Stimulated activated naive CD8-positive, alpha-beta T cell treated with anti-CD3 and anti-CD28 coated beads, Interleukin-15, Interleukin-2, amounts not matched to agents 100 ng/mL and 50 ng/mL, for 24 hours (primary cell): ENCODE results near the gene SIK2.
"Not testable (repeated sequence)": the region's sequence is repeated elsewhere in the genome, so short reads cannot be mapped to it uniquely, and the experiment has no call there.

ENCODE experiments used
- H3K27ac Mint-ChIP-seq: one replicate; pipeline ENCODE4 v1.8.0; 2021; ENCODE audit warnings: mild to moderate bottlenecking, mixed read lengths
- H3K27me3 Mint-ChIP-seq: one replicate; pipeline ENCODE4 v1.8.0; 2021; ENCODE audit warnings: mixed read lengths
- H3K36me3 Mint-ChIP-seq: one replicate; pipeline ENCODE4 v1.8.0; 2021; ENCODE audit warnings: low read depth, mixed read lengths
- H3K4me1 Mint-ChIP-seq: one replicate; pipeline ENCODE4 v1.8.0; 2021; ENCODE audit warnings: low read depth, mixed read lengths
- H3K4me3 Mint-ChIP-seq: one replicate; pipeline ENCODE4 v1.8.0; 2021; ENCODE audit warnings: mild to moderate bottlenecking, mixed read lengths
- H3K9me3 Mint-ChIP-seq: one replicate; pipeline ENCODE4 v1.8.0; 2021; ENCODE audit warnings: mixed read lengths

SIK2 gene

DNA sequence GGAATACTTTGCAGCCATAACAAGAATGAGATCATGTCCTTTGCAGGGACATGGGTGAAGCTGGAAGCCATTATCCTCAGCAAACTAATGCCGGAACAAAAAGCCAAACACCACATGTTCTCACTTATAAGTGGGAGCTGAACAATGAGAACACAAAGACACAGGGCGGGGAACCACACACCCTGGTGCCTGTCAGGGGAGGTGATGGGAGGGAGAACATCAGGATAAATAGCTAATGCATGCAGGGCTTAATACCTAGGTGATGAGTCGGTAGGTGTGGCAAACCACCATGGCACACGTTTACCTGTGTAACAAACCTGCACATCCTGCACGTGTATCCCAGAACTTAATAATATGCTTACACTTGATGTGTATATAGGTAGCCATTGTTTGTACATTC lies 49.1 kb downstream of the SIK2 start:
- not testable (repeated sequence) for H3K4me1 Mint-ChIP-seq, H3K9me3 Mint-ChIP-seq, H3K27ac Mint-ChIP-seq, H3K4me3 Mint-ChIP-seq, H3K27me3 Mint-ChIP-seq
- peaks cover 17% of the 10 kb centered on the region for H3K36me3 Mint-ChIP-seq

DNA sequence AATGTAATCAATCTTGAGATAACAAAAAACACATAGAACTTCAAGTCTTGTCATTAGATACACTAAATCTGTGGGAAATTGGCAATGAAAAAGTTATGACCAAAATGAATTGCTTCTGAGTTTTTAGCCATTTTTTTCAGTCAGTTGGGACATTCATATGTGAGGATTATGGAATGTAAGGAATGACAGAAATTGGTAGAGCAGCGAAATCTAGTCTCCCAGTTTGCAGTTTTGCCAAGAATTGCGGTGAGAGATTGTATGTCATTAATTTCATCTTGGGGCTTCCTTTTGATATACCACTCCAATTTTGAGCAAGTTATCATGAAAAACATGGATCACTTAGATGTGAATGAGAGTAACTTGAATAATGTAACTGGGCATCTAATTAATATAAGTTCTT lies 49.9 kb downstream of the SIK2 start:
- no peak overlapping the region for H3K27ac Mint-ChIP-seq
- no peaks in the 10 kb centered on the region for H3K27me3 Mint-ChIP-seq
- H3K4me1 Mint-ChIP-seq, result peaks cover 6% of the 10 kb centered on the region

GRCh38 chr11:111654601-111655000 lies 52.4 kb downstream of the SIK2 start:
- Mint-ChIP-seq H3K36me3 (peaks cover 17% of the 10 kb centered on the region), H3K4me1 (peaks cover 6% of the 10 kb centered on the region), H3K27me3 (no peaks in the 10 kb centered on the region), H3K27ac (no peak overlapping the region), H3K9me3 (no peaks in the 10 kb centered on the region), H3K4me3 (no peak overlapping the region)

More for the DNA sequence above, 49.9 kb downstream of the SIK2 start:
- Mint-ChIP-seq H3K9me3 (no peaks in the 10 kb centered on the region), H3K36me3 (peaks cover 17% of the 10 kb centered on the region), H3K4me3 (no peak overlapping the region)

- H3K27ac Mint-ChIP-seq, result no peak overlapping the region
- H3K27me3 Mint-ChIP-seq, result no peaks in the 10 kb centered on the region
These were observed 53.7 kb downstream of the SIK2 start for GRCh38 chr11:111655924-111656323.

DNA sequence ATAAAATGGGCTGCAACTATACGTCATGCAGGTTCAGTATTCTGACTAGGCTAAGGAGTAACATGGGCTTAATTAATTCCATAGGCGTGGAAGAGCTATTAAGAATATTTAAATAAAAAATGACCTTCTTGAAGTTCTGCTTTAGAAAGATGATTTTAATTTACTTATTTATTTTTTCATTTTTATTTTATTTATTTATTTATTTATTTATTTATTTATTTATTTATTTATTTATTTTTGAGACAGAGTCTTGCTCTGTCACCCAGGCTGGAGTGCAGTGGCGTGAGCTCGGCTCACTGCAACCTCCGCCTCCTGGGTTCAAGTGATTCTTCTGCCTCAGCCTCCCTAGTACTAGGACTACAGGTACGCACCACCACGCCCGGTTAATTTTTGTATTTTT lies 55.7 kb downstream of the SIK2 start:
- not testable (repeated sequence) for H3K27ac Mint-ChIP-seq, H3K9me3 Mint-ChIP-seq, H3K27me3 Mint-ChIP-seq, H3K4me1 Mint-ChIP-seq, H3K4me3 Mint-ChIP-seq
- H3K36me3 Mint-ChIP-seq, result peaks cover 27% of the 10 kb centered on the region

More at GRCh38 chr11:111655924-111656323, 53.7 kb downstream of the SIK2 start:
- peaks cover 17% of the 10 kb centered on the region for H3K36me3 Mint-ChIP-seq
- H3K9me3 Mint-ChIP-seq, result no peaks in the 10 kb centered on the region
- no peak overlapping the region for H3K4me3 Mint-ChIP-seq
- H3K4me1 Mint-ChIP-seq, result peaks cover 6% of the 10 kb centered on the region

- not testable (repeated sequence) for H3K9me3 Mint-ChIP-seq, H3K4me3 Mint-ChIP-seq, H3K27ac Mint-ChIP-seq, H3K4me1 Mint-ChIP-seq, H3K27me3 Mint-ChIP-seq
- peaks cover 23% of the 10 kb centered on the region for H3K36me3 Mint-ChIP-seq
These were observed 56.2 kb downstream of the SIK2 start for GRCh38 chr11:111658493-111658892.

DNA sequence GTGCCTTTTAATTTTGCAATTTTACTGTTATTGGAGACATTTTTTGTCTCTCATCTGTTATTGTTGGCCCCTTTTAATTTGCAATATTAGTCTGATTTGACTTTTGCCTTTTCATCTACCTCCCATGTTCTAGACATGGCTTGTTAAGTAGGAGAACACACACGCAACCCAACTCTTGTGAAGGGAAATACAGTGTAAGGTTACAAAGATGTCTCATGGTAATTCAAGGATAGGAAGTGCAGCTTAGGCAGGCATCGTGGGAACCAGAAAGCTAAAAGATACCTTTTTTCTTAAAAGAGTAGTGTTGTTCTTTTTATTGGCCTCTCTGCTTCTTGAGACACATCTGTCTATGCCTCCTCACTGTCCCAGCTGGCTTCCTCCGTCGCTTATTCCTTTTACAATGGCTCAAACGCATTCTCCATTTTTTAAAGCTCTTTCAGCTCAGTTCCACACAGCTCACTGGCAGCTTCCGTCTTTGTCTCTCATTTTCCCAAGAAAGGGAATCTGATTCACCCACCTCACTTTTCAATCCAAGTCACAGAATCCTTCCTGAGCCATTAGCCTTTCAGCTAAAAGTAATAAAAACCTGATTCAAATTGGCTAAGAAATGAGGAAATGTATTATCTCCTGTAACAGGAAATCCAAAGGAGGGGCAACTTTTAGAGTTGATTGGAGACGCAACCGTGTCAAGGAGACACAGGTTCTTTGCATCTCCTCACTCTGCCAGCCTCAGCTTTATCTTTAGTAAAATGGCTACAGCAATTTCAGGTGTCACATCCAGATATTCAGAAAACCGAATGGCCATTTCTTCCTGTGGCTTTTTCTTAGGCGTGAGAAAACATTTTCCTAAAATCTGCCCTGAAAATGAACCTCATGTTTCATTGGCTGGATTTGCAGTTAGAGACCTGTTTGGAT lies 57.2 kb downstream of the SIK2 start:
- H3K36me3 Mint-ChIP-seq, result peaks cover 19% of the 10 kb centered on the region
- H3K27ac Mint-ChIP-seq, result no peak overlapping the region
- H3K4me3 Mint-ChIP-seq, result no peak overlapping the region
- no peaks in the 10 kb centered on the region for H3K9me3 Mint-ChIP-seq
- peaks cover 3% of the 10 kb centered on the region for H3K4me1 Mint-ChIP-seq
- no peaks in the 10 kb centered on the region for H3K27me3 Mint-ChIP-seq

DNA sequence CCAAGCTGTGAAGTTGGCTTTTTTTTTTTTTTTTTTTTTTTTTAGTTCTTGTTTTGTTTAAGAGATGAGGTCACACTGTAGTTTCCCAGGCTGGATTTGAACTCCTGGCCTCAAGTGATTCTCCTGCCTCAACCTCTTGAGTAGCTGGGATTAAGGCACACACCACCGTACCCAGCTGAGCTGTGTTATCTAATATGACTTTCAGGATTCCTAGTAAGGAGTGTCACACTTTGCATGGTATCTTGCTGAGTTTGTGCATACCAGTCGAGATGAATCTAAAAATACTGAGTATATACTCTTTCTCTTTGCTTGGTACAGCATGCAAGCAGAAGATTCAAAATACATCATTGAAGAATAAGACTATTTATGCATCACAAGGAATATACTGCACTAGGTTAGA lies 58.6 kb downstream of the SIK2 start:
- no peaks in the 10 kb centered on the region for H3K9me3 Mint-ChIP-seq
- no peak overlapping the region for H3K4me3 Mint-ChIP-seq

GRCh38 chr11:111663820-111664219 lies 61.6 kb downstream of the SIK2 start:
- peaks cover 6% of the 10 kb centered on the region for H3K4me1 Mint-ChIP-seq
- H3K36me3 Mint-ChIP-seq, result peaks cover 20% of the 10 kb centered on the region
- H3K4me3 Mint-ChIP-seq, result no peak overlapping the region
- no peaks in the 10 kb centered on the region for H3K9me3 Mint-ChIP-seq
- no peak overlapping the region for H3K27ac Mint-ChIP-seq
- H3K27me3 Mint-ChIP-seq, result no peaks in the 10 kb centered on the region

More for the DNA sequence above, 58.6 kb downstream of the SIK2 start:
- Mint-ChIP-seq H3K4me1 (peaks cover 6% of the 10 kb centered on the region), H3K27ac (no peak overlapping the region), H3K27me3 (no peaks in the 10 kb centered on the region), H3K36me3 (peaks cover 20% of the 10 kb centered on the region)

DNA sequence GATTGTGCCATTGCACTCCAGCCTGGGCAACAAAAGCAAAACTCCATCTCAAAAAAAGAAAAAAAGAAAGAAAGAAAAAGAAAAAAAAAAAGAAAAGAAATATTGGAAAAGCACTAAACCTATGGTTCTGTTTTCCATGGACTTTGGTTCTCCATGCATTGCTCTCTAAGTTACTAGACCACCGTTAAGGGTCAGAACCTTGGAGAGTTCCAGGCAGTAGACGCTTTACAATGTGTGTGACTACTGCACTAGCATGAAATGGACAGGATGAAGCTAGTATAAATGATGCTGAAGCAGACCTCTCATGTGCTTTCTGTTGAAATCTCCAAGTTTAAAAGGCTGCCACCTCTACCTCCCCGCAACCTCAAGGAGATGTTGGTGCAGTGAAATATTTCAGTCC lies 63.5 kb downstream of the SIK2 start:
- Mint-ChIP-seq H3K4me1 (peaks cover 6% of the 10 kb centered on the region), H3K27ac (no peak overlapping the region), H3K4me3 (no peak overlapping the region), H3K36me3 (peaks cover 20% of the 10 kb centered on the region), H3K27me3 (no peaks in the 10 kb centered on the region), H3K9me3 (no peaks in the 10 kb centered on the region)

GRCh38 chr11:111668980-111669379 lies 66.7 kb downstream of the SIK2 start:
- H3K4me3 Mint-ChIP-seq, result no peak overlapping the region
- no peaks in the 10 kb centered on the region for H3K27me3 Mint-ChIP-seq
- H3K36me3 Mint-ChIP-seq, result peaks cover 19% of the 10 kb centered on the region
- H3K9me3 Mint-ChIP-seq, result no peaks in the 10 kb centered on the region
- no peak overlapping the region for H3K27ac Mint-ChIP-seq
- H3K4me1 Mint-ChIP-seq, result peaks cover 14% of the 10 kb centered on the region

- peaks cover 9% of the 10 kb centered on the region for H3K4me1 Mint-ChIP-seq
- no peak overlapping the region for H3K27ac Mint-ChIP-seq
- H3K36me3 Mint-ChIP-seq, result peaks cover 35% of the 10 kb centered on the region
- H3K9me3 Mint-ChIP-seq, result peaks cover 4% of the 10 kb centered on the region
- no peak overlapping the region for H3K4me3 Mint-ChIP-seq
- no peaks in the 10 kb centered on the region for H3K27me3 Mint-ChIP-seq
These were observed 69.1 kb downstream of the SIK2 start for GRCh38 chr11:111671383-111671782.

DNA sequence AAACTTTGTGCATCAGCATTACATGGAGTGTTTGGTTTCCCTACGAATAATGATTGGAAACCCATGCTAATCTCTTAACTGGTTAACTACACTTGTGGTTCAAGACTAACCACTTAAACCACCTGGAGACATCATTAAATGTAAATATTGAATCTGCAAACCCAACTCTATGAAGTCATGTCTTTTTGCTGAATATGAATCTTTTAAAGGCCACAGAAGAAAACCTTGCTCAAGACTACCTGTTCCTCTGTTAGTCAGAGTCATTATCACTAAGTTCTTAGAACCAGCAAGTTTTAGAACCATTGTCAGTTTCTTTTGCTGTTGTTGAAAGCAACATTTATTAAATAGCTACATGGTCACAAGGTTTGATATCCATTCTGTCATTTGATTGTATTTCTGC lies 70.7 kb downstream of the SIK2 start:
- no peaks in the 10 kb centered on the region for H3K27me3 Mint-ChIP-seq
- no peak overlapping the region for H3K4me3 Mint-ChIP-seq
- H3K27ac Mint-ChIP-seq, result no peak overlapping the region
- H3K36me3 Mint-ChIP-seq, result peaks cover 38% of the 10 kb centered on the region
- H3K4me1 Mint-ChIP-seq, result peaks cover 9% of the 10 kb centered on the region
- peaks cover 4% of the 10 kb centered on the region for H3K9me3 Mint-ChIP-seq

- Mint-ChIP-seq H3K27ac (no peak overlapping the region), H3K36me3 (peaks cover 38% of the 10 kb centered on the region), H3K27me3 (no peaks in the 10 kb centered on the region), H3K4me3 (no peak overlapping the region), H3K4me1 (peaks cover 9% of the 10 kb centered on the region), H3K9me3 (peaks cover 4% of the 10 kb centered on the region)
These were observed 72.7 kb downstream of the SIK2 start for GRCh38 chr11:111674941-111675340.

- peaks cover 9% of the 10 kb centered on the region for H3K4me1 Mint-ChIP-seq
- H3K27me3 Mint-ChIP-seq, result no peaks in the 10 kb centered on the region
- H3K27ac Mint-ChIP-seq, result no peak overlapping the region
- no peak overlapping the region for H3K4me3 Mint-ChIP-seq
- H3K36me3 Mint-ChIP-seq, result peaks cover 38% of the 10 kb centered on the region
- H3K9me3 Mint-ChIP-seq, result peaks cover 4% of the 10 kb centered on the region
These were observed 73.6 kb downstream of the SIK2 start for GRCh38 chr11:111675891-111676290.
